Right renal pelvis (tissue), 4 donors: Measurements from ENCODE around the gene ALOX12B. TPM values are rescaled to one million over a fixed set of nuclear protein-coding genes. Genes with fewer than 3 reads are reported as not detected.
A peak's percentile ranks its signal among the peaks of the same experiment; 100 is the strongest.
"Not testable (repeated sequence)": the region's sequence is repeated elsewhere in the genome, so short reads cannot be mapped to it uniquely, and the experiment has no call there.

Experiments
- DNase-seq, 4 donors: peaks; one replicate each; pipeline ENCODE4 v3.0.0-alpha.2; 2013; ENCODE audit warnings: low read depth in 4 of 4, low spot score in 3 of 4, missing footprints in 1 of 4
- polyA plus RNA-seq, 4 donors: library from polyadenylated mRNA; unstranded; fragments of 120-200 nt; gene quantifications; one replicate each; pipeline ENCODE4 v1.2.1, GENCODE V29; 2013; ENCODE audit not compliant: insufficient read length in 4 of 4

ALOX12B gene
- polyA plus RNA-seq, 4 donors: 0.62 to 1.1 (median 0.71) TPM

DNA sequence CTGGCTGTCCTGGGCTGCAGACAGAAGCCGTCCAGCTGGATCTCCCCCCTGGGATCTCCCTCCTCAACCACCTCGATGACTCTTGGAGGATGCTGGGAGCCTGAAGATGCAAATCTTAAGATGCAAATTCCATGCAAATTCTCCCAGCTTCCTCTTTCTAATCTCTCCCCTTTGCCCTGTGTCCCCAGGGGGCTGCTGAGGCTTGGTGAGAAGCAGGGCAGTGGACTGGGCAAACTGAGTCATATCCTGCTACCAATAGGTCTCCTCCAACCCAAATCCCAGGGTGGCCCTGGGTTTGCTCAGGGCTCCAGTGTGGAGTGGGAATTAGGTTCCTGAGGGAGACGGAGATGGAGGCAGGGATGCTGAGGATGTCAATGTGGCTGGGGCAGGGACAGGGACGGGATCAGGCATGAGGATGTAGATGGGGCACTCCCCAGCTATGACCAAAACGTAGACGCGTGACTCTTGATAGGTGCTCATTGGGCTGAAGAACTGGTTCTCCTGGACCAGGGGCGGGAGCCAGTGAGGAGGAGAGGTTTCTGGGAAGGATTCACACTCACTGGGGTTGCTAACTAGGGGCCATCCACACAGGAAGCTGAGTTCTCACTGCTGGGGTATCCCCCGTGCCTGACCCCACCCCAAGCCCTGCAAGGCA, 3.6 kb upstream of the ALOX12B start:
- DNase-seq: no peak

DNA sequence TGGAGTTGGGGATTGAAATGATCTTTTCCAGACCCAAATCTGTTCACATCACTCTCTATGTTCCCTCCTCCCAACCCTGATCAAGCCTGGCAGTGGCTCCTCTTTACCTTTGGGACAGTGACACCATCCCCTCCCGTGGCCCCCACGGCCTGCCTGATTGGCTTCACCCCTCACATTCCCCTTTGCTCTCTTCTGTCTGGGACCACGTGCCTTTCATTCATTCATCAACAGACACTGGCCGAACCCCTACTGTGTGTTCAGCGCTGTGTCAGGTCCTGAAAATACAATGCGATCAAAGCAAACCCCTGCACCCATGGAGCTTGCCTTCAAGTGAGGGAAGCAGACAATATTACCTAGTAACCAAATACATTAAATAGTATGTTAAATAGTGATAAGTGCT, 2.2 kb upstream of the ALOX12B start:
- DNase-seq: no peak

DNA sequence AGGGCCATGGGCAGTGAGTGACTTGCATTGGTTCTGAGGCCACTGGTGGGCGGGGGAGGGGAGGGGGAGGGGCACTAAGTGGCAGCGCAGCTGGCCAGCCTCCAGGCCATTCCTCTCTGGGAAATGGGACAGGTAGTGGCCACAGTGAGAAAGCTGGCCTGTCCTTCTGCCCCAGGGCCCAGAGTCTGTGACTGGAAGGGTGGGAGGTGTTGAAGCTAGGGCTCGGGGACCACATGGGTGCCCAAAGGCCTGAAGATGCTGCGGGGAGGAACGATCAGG, 375 bp upstream of the ALOX12B start:
- no peak for DNase-seq

DNA sequence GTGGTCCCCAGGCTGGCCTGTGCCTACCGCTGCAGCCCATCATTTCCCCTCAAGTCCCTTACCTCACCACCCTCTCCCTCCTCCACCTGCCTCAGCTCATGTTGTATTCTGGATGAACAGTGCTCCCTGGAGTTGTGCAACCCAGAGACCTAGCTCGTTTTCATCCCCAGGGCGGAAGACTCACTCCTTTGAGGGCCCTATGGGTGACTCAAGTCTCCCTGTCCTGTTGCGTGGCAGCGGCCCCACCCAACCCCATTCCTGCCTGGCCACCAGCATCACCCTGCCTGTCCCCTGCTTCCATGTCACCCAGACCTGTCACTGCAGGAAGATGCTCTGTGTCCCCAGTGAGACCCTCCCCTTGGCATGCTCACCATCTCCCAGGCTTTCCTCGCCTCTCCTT, 3.3 kb downstream of the ALOX12B start:
- DNase-seq: no peak

DNA sequence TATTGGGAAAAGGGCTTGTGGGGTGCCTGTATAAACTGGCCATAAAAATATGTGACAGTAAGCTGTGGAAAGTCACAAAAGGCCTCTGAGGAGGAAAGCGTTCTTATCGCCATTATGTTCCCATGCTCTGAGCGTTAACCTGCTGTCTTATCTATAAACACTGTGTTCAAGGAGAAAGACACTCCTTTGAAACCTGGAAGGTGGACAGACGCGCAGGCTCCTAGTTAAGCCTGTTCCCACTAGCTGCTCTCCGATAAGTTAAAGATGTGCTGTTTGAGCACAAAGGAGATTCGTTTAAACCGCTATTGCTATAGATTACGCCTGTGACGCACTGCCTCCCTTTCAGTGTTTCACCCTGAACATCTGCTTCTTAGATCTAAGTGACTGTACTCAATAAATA, 5.2 kb downstream of the ALOX12B start:
- DNase-seq: no peak

DNA sequence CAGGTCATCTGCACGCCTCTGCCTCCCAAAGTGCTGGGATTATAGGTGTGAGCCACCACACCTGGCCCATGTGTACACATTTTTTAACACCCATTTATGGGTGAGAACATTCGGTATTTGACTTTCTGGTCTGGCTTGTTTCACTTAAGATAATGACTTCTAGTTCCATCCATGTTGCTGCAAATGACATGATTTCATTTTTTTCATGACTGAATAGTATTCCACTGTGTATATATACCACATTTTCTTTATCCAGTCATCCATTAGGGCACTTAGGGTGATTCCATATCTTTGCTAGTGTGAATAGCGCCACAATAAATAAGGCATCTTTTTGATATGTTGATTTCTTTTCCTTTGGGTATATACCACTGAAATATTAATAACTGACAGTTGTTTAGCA, 5.6 kb downstream of the ALOX12B start:
- DNase-seq: no peak

DNA sequence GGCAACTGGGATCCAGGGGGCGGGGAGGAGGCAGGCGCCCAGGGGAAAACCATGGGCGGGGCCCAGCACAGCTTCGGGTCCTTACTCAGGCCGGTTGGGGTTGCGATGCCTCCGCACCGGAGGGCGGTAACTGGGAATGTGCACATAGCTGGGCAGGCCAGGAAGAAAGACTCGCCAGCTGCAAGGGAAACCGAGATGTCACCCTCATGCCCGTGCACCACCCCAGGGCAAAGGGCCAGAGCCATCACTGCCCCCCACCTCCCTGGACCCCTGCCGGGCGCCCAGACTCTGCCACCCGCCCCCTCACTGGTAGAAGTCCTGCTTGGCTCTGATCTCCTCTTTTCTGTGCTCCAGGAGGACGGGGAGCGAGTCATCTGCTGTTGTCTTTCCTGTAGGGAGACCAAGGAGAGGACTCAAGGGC, 6.7 kb downstream of the ALOX12B start:
- DNase-seq: no peak

DNA sequence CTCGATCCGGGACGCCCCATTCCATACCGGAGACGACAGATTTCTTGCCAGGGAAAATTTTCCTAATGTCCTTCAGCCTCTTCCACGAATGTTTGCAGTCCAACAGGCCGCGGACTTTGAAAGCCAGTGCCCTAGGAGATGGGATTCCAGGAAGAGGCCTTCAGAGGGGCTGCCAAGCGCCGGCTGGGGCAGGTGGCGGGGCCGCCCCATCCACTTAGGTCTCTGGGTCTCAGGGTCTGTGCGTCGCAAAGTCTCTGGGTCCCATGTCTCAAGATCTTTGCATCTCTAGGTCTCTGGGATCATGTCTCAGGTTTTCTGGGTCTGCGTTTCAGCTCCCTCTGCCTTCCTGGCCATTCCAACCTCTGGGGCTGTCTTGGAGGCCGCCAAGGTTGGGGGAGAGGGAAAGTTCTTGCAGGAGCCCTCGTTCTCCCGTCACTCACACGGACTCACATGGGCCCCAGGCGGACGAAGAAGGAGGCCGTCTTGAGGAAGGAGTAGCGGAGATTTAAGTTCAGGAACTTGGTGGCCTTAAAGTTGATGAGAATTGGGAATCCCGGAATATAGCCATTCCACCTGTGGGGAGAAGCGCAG, 7.2 kb downstream of the ALOX12B start:
- DNase-seq: no peak

DNA sequence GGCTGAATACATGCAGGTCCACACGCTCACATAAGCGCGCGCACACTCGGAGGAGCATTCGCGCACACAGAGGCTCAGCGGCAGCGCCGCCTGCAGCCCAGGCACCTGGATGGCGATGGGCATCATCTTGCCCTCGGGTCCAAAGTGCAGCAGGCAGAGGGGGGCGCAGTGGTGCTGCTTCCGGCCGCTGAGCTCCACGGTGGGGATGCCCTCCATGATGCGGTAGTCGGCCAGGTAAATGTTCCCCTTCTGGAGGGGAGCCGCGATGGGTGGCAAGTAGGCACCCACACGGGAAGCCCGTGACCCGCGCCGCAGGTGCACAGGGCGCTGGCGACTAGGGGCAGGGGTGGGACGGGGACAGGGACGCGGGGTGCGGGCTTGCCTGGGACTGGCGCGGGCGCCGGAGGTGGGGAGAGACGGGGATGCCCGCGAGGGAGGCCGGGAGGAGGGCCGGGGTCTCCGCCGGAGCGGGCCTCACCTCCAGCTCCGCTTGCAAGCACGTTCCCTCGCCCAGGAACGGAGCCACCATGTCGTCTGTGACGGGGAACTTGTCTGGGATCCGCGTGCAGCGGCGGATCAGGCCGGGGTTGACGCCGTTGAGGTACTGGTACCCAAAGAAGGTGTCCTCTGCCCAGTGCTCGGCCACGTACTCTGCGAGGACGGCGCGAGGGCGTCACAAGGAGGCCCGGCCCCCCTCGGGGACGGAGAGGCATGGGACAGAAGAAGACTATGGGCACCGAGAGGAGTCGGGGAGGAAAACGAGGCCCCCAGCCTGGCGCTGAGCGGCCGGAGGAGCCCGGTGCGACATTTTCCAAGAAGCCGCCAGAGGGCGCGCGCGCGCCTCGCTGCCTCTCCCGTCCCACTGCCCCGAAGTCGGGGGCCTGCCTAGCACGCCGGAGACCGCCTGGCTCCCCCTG, 8.0 kb downstream of the ALOX12B start:
- DNase-seq: peak in 2 of 4 donors; percentile 53 to 72

DNA sequence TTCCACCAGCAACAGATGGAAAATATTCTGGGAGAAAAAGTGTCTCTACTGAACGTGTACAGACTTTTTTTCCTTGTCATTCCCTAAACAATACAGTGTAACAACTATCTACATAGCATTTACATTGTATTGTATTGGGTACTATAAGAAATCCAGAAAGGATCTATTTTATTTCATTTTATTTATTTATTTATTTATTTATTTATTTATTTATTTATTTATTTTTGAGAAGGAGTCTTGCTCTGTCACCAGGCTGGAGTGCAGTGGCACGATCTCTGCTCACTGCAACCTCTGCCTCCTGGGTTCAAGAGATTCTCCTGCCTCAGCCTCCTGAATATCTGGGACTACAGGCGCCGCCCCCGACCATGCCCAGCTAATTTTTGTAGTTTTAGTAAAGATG, 9.6 kb downstream of the ALOX12B start:
- not testable (repeated sequence) for DNase-seq

DNA sequence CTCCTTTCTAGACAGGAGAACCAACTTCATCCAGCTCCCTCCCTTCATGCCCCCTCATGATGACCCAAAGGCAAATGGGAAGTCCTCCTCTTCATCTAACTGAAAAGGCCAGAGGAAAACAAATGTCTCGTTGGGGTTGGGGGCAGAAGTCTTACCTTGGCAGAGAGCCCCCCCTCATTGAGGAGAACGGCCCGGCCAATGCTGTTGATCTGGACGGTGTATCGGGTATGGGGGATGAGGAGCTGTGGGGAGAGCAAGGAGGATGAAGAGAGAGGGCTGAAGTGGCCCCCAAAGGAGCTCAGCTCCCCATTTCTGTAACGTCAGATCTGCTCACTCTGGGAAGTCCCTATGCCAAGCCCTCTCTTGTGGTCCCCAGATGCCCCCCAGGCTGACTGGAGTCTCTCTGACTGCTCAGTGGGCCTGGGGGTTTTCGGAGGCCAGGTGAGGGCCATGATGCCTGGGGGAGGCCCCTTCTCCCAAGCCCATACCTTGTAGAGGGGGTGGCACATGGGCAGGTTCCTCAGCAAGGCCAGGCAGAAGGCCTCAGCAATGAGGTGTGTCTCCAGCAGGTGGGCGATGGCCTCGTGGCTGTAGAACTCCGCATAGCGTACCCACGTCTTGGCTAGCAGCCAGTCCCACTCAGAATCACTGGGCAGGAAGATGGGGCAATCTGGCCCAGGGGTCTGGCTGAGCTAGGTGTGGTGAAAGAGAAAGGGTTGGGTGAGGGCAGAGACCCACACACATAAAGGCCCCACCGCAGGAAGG, 10.8 kb downstream of the ALOX12B start:
- DNase-seq: no peak

DNA sequence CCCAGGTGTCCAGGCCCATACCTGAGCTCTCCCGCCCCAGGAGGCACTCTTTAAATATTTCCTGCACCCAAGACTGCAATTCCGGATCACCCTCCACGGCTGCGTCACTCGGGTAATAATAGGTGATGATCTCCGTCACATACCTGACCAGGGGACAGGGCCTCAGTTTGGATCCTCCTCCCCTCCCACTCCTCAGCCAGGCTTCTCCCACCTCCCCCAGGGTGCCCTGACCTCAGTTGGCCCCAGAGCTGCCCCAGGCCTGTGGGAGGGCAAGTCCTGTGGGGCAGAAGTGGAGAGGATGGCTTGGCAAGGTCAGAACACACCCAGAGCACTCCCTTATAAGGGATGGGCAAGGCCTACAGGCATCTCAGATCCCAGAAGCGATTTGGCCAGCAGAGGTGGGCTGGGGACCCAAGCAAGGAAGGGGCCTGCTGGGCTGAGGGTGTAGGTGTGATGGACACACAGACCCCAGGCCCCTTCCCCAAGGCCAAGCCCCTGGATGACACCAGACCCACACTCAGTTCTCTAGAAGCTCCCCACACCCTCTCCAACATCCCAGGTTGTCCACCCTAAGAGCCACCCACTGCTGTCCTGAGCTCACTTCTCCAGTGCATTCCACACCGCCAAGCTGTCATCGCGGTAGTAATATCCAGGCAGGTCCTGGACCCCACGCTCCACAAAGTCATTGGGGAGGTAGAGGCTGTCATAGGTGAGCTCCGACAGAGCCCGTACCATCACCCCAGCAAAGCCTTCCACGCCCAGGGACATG, 11.8 kb downstream of the ALOX12B start:
- no peak for DNase-seq

DNA sequence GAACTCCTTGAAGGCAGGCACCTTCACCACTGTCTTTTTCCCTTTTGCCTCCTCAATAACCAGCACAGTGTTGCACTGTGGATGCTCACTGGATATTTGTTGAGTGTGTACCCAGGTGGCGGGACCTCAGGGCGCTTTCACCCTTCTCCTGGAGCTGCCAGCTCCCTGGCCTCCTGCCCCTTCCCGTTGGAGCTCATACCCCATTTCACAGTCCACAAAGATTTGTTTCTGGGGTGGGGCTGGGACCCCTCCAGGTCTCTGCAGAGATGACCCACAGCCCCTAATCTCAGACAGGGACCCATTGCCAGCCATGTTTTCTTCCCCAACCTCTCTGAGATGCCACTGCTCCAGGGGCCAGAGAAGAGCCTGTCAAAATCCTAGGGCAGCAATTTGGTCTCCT, 12.4 kb downstream of the ALOX12B start:
- no peak for DNase-seq

DNA sequence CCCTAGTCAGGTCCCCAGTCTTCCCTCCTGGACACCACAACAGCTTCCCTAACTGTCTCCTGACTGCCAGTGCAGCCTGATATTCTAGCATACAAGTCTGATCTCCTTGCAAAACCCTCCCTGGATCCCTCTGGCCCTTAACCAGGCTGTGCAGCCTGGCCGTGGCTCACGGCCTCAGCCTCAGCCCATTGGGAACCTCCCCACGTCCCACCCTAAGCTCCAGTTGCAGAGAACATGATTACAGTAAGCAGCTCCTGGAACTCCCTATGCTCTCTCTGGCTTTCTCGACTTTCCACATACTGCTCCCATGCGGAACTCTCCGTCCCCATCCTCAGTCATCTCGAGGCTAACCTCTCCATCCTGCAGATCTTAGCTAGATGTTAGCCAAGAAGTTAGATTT, 13.0 kb downstream of the ALOX12B start:
- no peak for DNase-seq

DNA sequence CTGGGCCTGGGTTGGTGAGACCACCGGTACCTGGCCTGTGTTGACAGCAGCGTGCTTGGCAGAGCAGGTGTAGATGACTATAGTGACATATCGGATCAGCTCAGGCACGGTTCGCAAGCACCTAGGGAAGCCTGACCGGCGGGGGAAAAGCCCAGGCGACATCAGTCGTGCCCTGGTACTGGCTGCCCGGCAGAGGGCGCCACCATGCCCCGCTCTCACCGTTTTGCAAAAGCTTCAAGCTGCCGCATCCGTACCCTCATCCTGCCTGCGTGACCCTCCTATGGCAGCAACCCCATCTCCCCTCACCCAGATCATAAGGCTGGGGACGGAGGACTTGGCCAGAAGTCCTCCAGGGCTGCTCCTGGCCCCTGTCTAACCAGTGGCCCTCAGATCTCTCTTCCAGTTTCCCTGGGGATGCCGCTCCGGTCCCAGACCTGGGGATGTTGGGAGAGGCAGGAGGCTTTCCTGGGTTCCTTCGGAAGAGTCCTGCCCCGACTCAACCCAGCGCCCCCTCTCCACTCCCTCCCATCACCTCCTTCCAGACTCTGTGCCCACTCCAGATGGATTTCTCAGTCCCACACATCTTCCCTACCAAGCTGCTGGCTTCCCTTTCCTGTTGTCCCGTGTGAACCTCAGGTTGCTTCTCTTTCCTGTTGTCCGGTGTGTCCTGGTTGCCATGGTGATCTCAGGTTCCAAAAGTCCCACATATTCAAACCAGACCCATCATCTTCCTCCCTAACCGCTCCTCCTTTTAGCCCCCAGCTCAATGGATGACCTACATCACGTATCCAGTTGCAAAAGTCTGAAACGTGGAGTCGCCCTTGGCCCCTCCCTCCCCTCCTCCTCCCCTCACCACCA, 13.7 kb downstream of the ALOX12B start:
- DNase-seq: no peak

DNA sequence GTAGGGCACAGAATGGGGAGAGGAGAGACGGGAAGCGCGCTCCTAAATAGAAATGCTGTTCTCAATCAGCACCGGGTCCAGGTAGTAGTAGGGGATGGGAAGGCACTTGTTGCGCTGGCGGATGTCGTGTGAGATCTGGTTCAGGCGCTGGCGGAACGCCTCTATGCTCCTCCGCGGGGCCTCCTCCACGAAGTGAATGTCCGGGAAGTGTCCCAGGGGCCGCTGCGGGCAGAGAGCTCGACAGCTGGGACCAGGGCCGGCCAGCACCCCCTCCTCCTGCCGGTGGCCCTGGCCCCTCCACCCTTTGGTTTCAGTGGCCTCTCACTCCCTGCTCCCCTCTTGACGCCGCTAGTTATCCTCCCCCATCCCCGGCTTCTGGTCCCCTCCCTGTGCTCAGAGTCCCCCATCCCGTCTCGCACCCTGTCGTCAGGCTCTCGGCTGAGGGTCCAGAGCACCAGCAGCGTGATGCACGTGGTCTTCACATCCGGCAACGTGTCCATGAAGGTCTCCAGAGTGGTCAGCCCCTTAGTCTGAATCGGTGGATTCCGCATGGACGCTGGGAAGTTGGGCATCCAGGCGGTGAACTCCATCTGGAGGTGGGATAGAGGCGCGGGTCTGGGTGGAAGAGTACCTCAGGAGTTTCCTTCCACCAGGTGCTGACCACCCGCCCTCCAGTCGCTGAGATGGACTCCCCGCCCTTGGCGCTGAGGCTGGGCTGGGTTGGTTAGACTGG, 14.6 kb downstream of the ALOX12B start:
- no peak for DNase-seq

DNA sequence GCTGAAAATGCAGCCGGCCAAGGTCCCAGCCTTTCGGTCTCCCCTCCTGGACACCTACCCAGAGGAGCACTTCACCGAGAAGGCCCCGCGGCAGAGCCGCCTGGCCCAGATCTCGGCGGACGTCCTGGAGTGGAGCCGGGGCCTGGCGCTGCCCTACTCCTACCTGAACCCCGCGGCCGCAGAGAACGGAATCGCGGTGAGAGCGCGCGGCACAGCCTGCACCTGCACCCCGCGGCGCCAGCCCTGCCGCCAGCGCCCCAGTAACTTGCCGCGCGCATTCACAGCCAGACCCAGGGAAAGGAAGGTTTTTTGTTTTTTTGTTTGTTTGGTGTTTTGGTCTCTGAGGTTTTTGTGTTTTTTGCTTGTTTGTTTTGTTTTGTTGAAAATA, 15.2 kb downstream of the ALOX12B start:
- DNase-seq: no peak

DNA sequence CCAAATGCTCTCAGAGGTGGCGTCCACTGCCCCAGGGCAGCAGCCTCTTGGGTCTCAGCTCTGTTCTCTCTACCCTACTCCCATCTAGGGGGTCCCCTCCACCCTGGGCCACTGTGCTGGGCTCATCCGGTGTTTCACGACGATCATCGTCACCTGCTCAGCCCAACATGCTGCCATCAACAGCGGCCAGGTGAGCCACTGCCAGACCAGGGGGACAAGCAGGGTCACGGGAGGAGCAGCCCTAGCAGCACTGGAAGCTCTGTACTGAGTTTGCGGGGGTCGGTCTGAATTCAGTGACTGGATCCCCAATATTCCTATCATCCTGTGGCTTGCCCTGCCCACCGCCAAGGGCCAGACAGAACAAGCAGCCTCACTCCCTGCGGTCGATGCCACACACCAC, 16.0 kb downstream of the ALOX12B start:
- no peak for DNase-seq

DNA sequence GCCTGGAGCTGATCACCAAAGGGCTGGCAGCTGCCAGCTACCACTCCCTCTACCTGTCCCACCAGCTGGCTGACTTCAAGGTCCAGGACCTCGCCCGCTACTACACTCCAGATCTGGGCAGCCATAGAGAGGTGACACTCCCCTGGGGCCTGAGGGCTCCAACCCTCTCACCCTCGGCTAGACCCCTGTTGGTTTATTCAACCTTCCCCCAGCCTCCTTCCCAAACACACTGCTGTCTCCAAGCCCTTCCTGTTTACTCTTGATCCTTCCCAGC, 18.0 kb downstream of the ALOX12B start:
- DNase-seq: no peak
